Measurements from ENCODE around the gene EGLN3.

DNA sequence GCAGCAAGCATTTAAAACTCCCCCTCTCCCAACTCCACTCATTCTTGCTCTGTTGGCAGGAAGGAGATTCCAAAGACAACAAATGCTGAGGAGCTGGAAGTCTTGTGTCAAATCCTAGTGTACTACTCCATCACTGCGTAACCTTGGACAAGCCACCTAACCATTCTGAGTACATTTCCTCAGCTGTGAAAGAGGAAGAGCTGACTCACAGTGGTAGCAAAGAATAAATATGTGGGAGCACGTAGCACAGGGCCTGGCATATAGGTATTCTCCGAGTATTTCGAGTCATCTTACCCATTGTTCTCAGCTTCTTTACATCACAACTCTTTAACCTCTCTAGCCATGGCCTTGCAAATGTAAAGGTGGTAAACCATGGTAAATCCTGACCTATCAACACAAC is 28.7 kb downstream of the EGLN3 start:
- TF ChIP-seq ZZZ3 (IDR thresholded peaks at IDR 0.05; ENCODE audit: control insufficient read depth, insufficient read length, low read depth), result no peak
- TF ChIP-seq RFX5 (IDR thresholded peaks at IDR 0.05; ENCODE audit: low read depth, low read length), result no peak

Data from GM12878 (cell line).